GM21360 (cell line): ENCODE data around the gene DST.

Experiments used
- ATAC-seq: cut with Tn5 transposase; IDR thresholded peaks from one replicate; pipeline ENCODE4 v1.9.1; 2021; ENCODE audit warnings: mild to moderate bottlenecking, moderate library complexity; ENCODE audit not compliant: unreplicated experiment

DST gene

GRCh38 chr6:56444855-56445254, 197.8 kb downstream of the DST start:
- no peak for ATAC-seq

GRCh38 chr6:56440551-56440981, 202.1 kb downstream of the DST start:
- no peak for ATAC-seq

GRCh38 chr6:56437171-56437900, 205.4 kb downstream of the DST start:
- no peak for ATAC-seq

GRCh38 chr6:56435754-56436153, 206.9 kb downstream of the DST start:
- no peak for ATAC-seq

GRCh38 chr6:56435326-56435725, 207.4 kb downstream of the DST start:
- no peak for ATAC-seq

- ATAC-seq: no peak
Measured at GRCh38 chr6:56434606-56435005, 208.1 kb downstream of the DST start.

GRCh38 chr6:56433119-56433518, 209.6 kb downstream of the DST start:
- no peak for ATAC-seq

GRCh38 chr6:56432194-56432593, 210.5 kb downstream of the DST start:
- no peak for ATAC-seq

- ATAC-seq: no peak
Measured at GRCh38 chr6:56430629-56431600, 211.8 kb downstream of the DST start.

- ATAC-seq: no peak
Measured at GRCh38 chr6:56424542-56425083, 218.1 kb downstream of the DST start.

GRCh38 chr6:56424064-56424463, 218.6 kb downstream of the DST start:
- no peak for ATAC-seq

- no peak for ATAC-seq
Measured at GRCh38 chr6:56420296-56420695, 222.4 kb downstream of the DST start.

- no peak for ATAC-seq
Measured at GRCh38 chr6:56419191-56419590, 223.5 kb downstream of the DST start.

GRCh38 chr6:56417823-56418222, 224.9 kb downstream of the DST start:
- no peak for ATAC-seq

- ATAC-seq: no peak
Measured at GRCh38 chr6:56416247-56416646, 226.4 kb downstream of the DST start.

- no peak for ATAC-seq
Measured at GRCh38 chr6:56408976-56409375, 233.7 kb downstream of the DST start.
